Activated CD4-positive, alpha-beta T cell treated with anti-CD3 and anti-CD28 coated beads, Interleukin-2, amount 10 ng/mL, durations not matched to agents 7 days and 5 days (primary cell): ENCODE measurements around the gene ALCAM. TPM values are rescaled to one million over a fixed set of nuclear protein-coding genes. Genes with fewer than 3 reads are reported as not detected.

Experiments
- CTCF ChIA-PET: fragments of 350-600 bp; sonication (Branson Sonifier 250); formaldehyde crosslinking; loops from one replicate; lab custom pipeline; 2021; ENCODE audit warnings: antibody characterized with exemption; lab: Charles Lee
- POLR2A ChIA-PET: fragments of 350-600 bp; sonication (Branson Sonifier 250); formaldehyde crosslinking; loops from one replicate; lab custom pipeline; 2021; ENCODE audit warnings: antibody characterized with exemption; lab: Charles Lee
- DNase-seq: peaks from one replicate; pipeline ENCODE4 v3.0.0-alpha.2; 2020
- H3K27ac Mint-ChIP-seq: one replicate; pipeline ENCODE4 v1.8.0; 2021; ENCODE audit warnings: mild to moderate bottlenecking, moderate library complexity, mixed read lengths
- H3K27me3 Mint-ChIP-seq: one replicate; pipeline ENCODE4 v1.8.0; 2021; ENCODE audit warnings: mixed read lengths
- H3K36me3 Mint-ChIP-seq: one replicate; pipeline ENCODE4 v1.8.0; 2021; ENCODE audit warnings: low read depth, mixed read lengths
- H3K4me1 Mint-ChIP-seq: one replicate; pipeline ENCODE4 v1.8.0; 2021; ENCODE audit warnings: mixed read lengths
- H3K4me3 Mint-ChIP-seq: one replicate; pipeline ENCODE4 v1.8.0; 2021; ENCODE audit warnings: mild to moderate bottlenecking, moderate library complexity, mixed read lengths
- H3K9me3 Mint-ChIP-seq: one replicate; pipeline ENCODE4 v1.8.0; 2021; ENCODE audit warnings: mixed read lengths
- total RNA-seq, 2 experiments: library from RNA; stranded (reverse); gene quantifications; one replicate each; pipeline ENCODE4 v1.2.3, GENCODE V29; 2021

Gene ALCAM
- total RNA-seq, 2 experiments from 2014 or later = 3.8 to 4.5 TPM

GRCh38 chr3:105429034-105429762 lies 62.5 kb downstream of the ALCAM start:
- DNase-seq = no peak
- H3K4me3 Mint-ChIP-seq = no peak overlapping the region
- no peaks in the 10 kb centered on the region for H3K36me3 Mint-ChIP-seq
- H3K27me3 Mint-ChIP-seq = peaks cover 2% of the 10 kb centered on the region
- ChIA-PET CTCF (interaction anchor here (0.6 kb wide), 1 partner anchor 139 kb away, joined by 3 read pairs; no protein-coding TSS in a partner anchor), POLR2A (no interaction called here)
- H3K4me1 Mint-ChIP-seq = no peaks in the 10 kb centered on the region
- no peaks in the 10 kb centered on the region for H3K9me3 Mint-ChIP-seq
- H3K27ac Mint-ChIP-seq = no peak overlapping the region

- CTCF ChIA-PET = no interaction called here
- Mint-ChIP-seq H3K27ac (no peak overlapping the region), H3K27me3 (peaks cover 2% of the 10 kb centered on the region), H3K36me3 (no peaks in the 10 kb centered on the region), H3K4me3 (no peak overlapping the region), H3K9me3 (no peaks in the 10 kb centered on the region), H3K4me1 (no peaks in the 10 kb centered on the region)
- DNase-seq = no peak
- POLR2A ChIA-PET = no interaction called here
Measured at GRCh38 chr3:105430455-105430854, 63.7 kb downstream of the ALCAM start.

GRCh38 chr3:105431200-105431599 lies 64.5 kb downstream of the ALCAM start:
- ChIA-PET POLR2A (no interaction called here), CTCF (no interaction called here)
- H3K4me3 Mint-ChIP-seq = no peak overlapping the region
- no peak overlapping the region for H3K27ac Mint-ChIP-seq
- peaks cover 2% of the 10 kb centered on the region for H3K27me3 Mint-ChIP-seq
- DNase-seq = no peak
- H3K9me3 Mint-ChIP-seq = no peaks in the 10 kb centered on the region
- H3K36me3 Mint-ChIP-seq = no peaks in the 10 kb centered on the region
- H3K4me1 Mint-ChIP-seq = no peaks in the 10 kb centered on the region

- H3K9me3 Mint-ChIP-seq = no peaks in the 10 kb centered on the region
- no peak overlapping the region for H3K27ac Mint-ChIP-seq
- peaks cover 2% of the 10 kb centered on the region for H3K27me3 Mint-ChIP-seq
- H3K4me1 Mint-ChIP-seq = no peaks in the 10 kb centered on the region
- POLR2A ChIA-PET = no interaction called here
- no peak for DNase-seq
- no peaks in the 10 kb centered on the region for H3K36me3 Mint-ChIP-seq
- no peak overlapping the region for H3K4me3 Mint-ChIP-seq
- CTCF ChIA-PET = no interaction called here
Measured at GRCh38 chr3:105435277-105435676, 68.6 kb downstream of the ALCAM start.

GRCh38 chr3:105436687-105437086 lies 70.0 kb downstream of the ALCAM start:
- Mint-ChIP-seq H3K27me3 (no peaks in the 10 kb centered on the region), H3K27ac (no peak overlapping the region), H3K4me3 (no peak overlapping the region), H3K9me3 (no peaks in the 10 kb centered on the region), H3K36me3 (no peaks in the 10 kb centered on the region), H3K4me1 (no peaks in the 10 kb centered on the region)
- no peak for DNase-seq
- ChIA-PET CTCF (no interaction called here), POLR2A (no interaction called here)

- CTCF ChIA-PET = no interaction called here
- no peak for DNase-seq
- Mint-ChIP-seq H3K4me1 (no peaks in the 10 kb centered on the region), H3K27me3 (no peaks in the 10 kb centered on the region), H3K9me3 (no peaks in the 10 kb centered on the region), H3K4me3 (no peak overlapping the region), H3K27ac (no peak overlapping the region), H3K36me3 (no peaks in the 10 kb centered on the region)
- POLR2A ChIA-PET = no interaction called here
Measured at GRCh38 chr3:105440113-105440512, 73.4 kb downstream of the ALCAM start.

GRCh38 chr3:105444725-105445124 lies 78.0 kb downstream of the ALCAM start:
- CTCF ChIA-PET = no interaction called here

GRCh38 chr3:105448338-105448982 lies 81.8 kb downstream of the ALCAM start:
- ChIA-PET CTCF (no interaction called here), POLR2A (no interaction called here)
- H3K27me3 Mint-ChIP-seq = peaks cover 2% of the 10 kb centered on the region

More at GRCh38 chr3:105444725-105445124, 78.0 kb downstream of the ALCAM start:
- Mint-ChIP-seq H3K27me3 (no peaks in the 10 kb centered on the region), H3K9me3 (no peaks in the 10 kb centered on the region), H3K4me1 (no peaks in the 10 kb centered on the region), H3K4me3 (no peak overlapping the region), H3K36me3 (no peaks in the 10 kb centered on the region), H3K27ac (no peak overlapping the region)
- POLR2A ChIA-PET = no interaction called here
- no peak for DNase-seq

GRCh38 chr3:105449414-105449813 lies 82.7 kb downstream of the ALCAM start:
- H3K36me3 Mint-ChIP-seq = no peaks in the 10 kb centered on the region
- H3K4me3 Mint-ChIP-seq = no peak overlapping the region
- peaks cover 2% of the 10 kb centered on the region for H3K27me3 Mint-ChIP-seq
- POLR2A ChIA-PET = no interaction called here
- H3K27ac Mint-ChIP-seq = no peak overlapping the region
- CTCF ChIA-PET = no interaction called here
- no peaks in the 10 kb centered on the region for H3K9me3 Mint-ChIP-seq
- DNase-seq = no peak
- no peaks in the 10 kb centered on the region for H3K4me1 Mint-ChIP-seq

More at GRCh38 chr3:105448338-105448982, 81.8 kb downstream of the ALCAM start:
- H3K4me1 Mint-ChIP-seq = no peaks in the 10 kb centered on the region
- H3K36me3 Mint-ChIP-seq = no peaks in the 10 kb centered on the region
- no peaks in the 10 kb centered on the region for H3K9me3 Mint-ChIP-seq
- no peak for DNase-seq
- no peak overlapping the region for H3K27ac Mint-ChIP-seq
- H3K4me3 Mint-ChIP-seq = no peak overlapping the region

GRCh38 chr3:105456017-105456416 lies 89.3 kb downstream of the ALCAM start:
- ChIA-PET CTCF (no interaction called here), POLR2A (no interaction called here)
- Mint-ChIP-seq H3K4me1 (no peaks in the 10 kb centered on the region), H3K27me3 (peaks cover 2% of the 10 kb centered on the region), H3K4me3 (no peak overlapping the region), H3K36me3 (no peaks in the 10 kb centered on the region), H3K27ac (no peak overlapping the region), H3K9me3 (no peaks in the 10 kb centered on the region)
- DNase-seq = no peak

GRCh38 chr3:105458518-105459215 lies 92.0 kb downstream of the ALCAM start:
- no peak for DNase-seq
- ChIA-PET POLR2A (no interaction called here), CTCF (no interaction called here)
- no peaks in the 10 kb centered on the region for H3K27me3 Mint-ChIP-seq
- H3K27ac Mint-ChIP-seq = no peak overlapping the region
- H3K36me3 Mint-ChIP-seq = no peaks in the 10 kb centered on the region
- no peaks in the 10 kb centered on the region for H3K4me1 Mint-ChIP-seq
- H3K9me3 Mint-ChIP-seq = no peaks in the 10 kb centered on the region
- no peak overlapping the region for H3K4me3 Mint-ChIP-seq

- Mint-ChIP-seq H3K27me3 (no peaks in the 10 kb centered on the region), H3K4me3 (no peak overlapping the region), H3K4me1 (no peaks in the 10 kb centered on the region), H3K27ac (no peak overlapping the region), H3K36me3 (no peaks in the 10 kb centered on the region), H3K9me3 (no peaks in the 10 kb centered on the region)
- no peak for DNase-seq
- ChIA-PET POLR2A (no interaction called here), CTCF (no interaction called here)
Measured at GRCh38 chr3:105459566-105460290, 93.0 kb downstream of the ALCAM start.

- Mint-ChIP-seq H3K36me3 (no peaks in the 10 kb centered on the region), H3K9me3 (no peaks in the 10 kb centered on the region), H3K27me3 (no peaks in the 10 kb centered on the region), H3K27ac (no peak overlapping the region), H3K4me3 (no peak overlapping the region), H3K4me1 (no peaks in the 10 kb centered on the region)
- POLR2A ChIA-PET = no interaction called here
- CTCF ChIA-PET = no interaction called here
- no peak for DNase-seq
Measured at GRCh38 chr3:105463620-105464019, 96.9 kb downstream of the ALCAM start.
